ENCODE measurements around the gene HDDC2. TPM values are rescaled to one million over a fixed set of nuclear protein-coding genes. Genes with fewer than 3 reads are reported as not detected.

Gene HDDC2
- total and polyA plus RNA-seq, 9 of the 15 experiments (the other 6 are each of a cell fraction or from before 2014, with no cell fraction given), result 194 to 632 (median 294) TPM

DNA sequence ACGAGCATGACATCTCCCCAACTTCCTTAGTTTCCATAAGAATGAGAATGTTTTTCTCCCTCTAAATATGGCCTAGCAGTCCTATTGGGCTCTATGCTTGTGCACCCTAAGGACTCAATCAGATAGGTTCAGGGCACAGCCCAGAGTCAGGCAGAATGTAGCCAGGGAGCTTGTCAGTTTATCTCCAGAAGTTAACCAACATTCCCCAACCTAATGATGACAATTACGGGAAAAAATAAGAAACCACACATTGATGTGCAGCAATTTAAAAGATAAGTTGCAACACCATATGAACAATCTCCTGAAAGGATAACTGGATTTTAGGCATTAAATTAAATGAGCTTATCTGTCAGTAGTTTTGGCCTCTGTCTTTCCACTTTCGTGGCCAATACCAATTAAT, 71.1 kb downstream of the HDDC2 start:
- Histone ChIP-seq H2AFZ (ENCODE audit: low read depth, low read length) (no peak overlapping the region), H4K20me1 (replicated peaks; ENCODE audit: control insufficient read depth, insufficient read depth, low read length) (no peaks in the 10 kb centered on the region), H3K9me1 (ENCODE audit: control insufficient read depth, insufficient read depth, low read length) (no peaks in the 10 kb centered on the region), H3K4me2 (ENCODE audit: insufficient read depth, low read length) (no peak overlapping the region), H3K27ac (ENCODE audit: extremely low read depth, low read depth, low read length) (no peak overlapping the region), H3K79me2 (ENCODE audit: control insufficient read depth, insufficient read depth, low read length) (no peaks in the 10 kb centered on the region), H3K4me3 (no peak overlapping the region), H3K4me1 (replicated peaks in 1 of 2; ENCODE audit: control insufficient read depth in 2 of 2, insufficient read depth in 2 of 2, low read length in 2 of 2) (no peaks in the 10 kb centered on the region; a peak in 1 of 5 replicates), H3K9me3 (replicated peaks; ENCODE audit: control insufficient read depth, insufficient read depth, low read depth, low read length) (no peaks in the 10 kb centered on the region), H3K27me3 (ENCODE audit: control insufficient read depth in 2 of 2, insufficient read depth in 2 of 2, low read length in 2 of 2) (no peaks in the 10 kb centered on the region), H3K9ac (ENCODE audit: insufficient read depth in 1 of 2, low read depth in 2 of 2, low read length in 2 of 2) (no peak overlapping the region), H3K36me3 (ENCODE audit: control insufficient read depth, insufficient read depth, low read length) (no peaks in the 10 kb centered on the region; the same call in 1 of the 3 replicates)
- DNase-seq (ENCODE audit: extremely low read depth in 1 of 4, low spot score in 3 of 4), result no peak
- intact Hi-C loops (cut with micrococcal nuclease) (no loop called here), in situ Hi-C loops (cut with MboI) (no loop called here)
- POLR2A ChIA-PET, result interaction anchor here (0.7 kb wide), 1 partner anchor 10 kb away, joined by 3 read pairs; no protein-coding TSS in a partner anchor
- FAIRE-seq, result no peak
- WGBS (ENCODE audit: insufficient coverage, low coverage, missing lambda C conversion rate), result 49% methylated on average over 3 of the region's 3 CpGs
- BruUV-seq (replicated peaks), result no TSS peak
- TF ChIP-seq RNF2 (IDR thresholded peaks at IDR 0.05) (no peak), POLR2B (IDR thresholded peaks at IDR 0.05; ENCODE audit: low read depth, partially characterized antibody) (no peak), TSC22D4 (tag; IDR thresholded peaks at IDR 0.05) (no peak), SRF (CRISPR knock-in tag; IDR thresholded peaks at IDR 0.05) (no peak), XRCC4 (IDR thresholded peaks at IDR 0.05; ENCODE audit: extremely low read depth, insufficient read depth, insufficient read length) (no peak), MTF1 (CRISPR knock-in tag; IDR thresholded peaks at IDR 0.05; ENCODE audit: borderline replicate concordance) (no peak), NCOR1 (IDR thresholded peaks at IDR 0.05) (no peak), EHMT2 (IDR thresholded peaks at IDR 0.05) (no peak)
- TF ChIP-seq, protein P1, sequence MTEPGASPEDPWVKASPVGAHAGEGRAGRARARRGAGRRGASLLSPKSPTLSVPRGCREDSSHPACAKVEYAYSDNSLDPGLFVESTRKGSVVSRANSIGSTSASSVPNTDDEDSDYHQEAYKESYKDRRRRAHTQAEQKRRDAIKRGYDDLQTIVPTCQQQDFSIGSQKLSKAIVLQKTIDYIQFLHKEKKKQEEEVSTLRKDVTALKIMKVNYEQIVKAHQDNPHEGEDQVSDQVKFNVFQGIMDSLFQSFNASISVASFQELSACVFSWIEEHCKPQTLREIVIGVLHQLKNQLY (CRISPR knock-in tag; conservative IDR thresholded peaks at IDR 0.05), result no peak
- ATAC-seq, result no peak
- CTCF ChIA-PET (ENCODE audit: low intra/inter-chr PET ratio), result no interaction called here
